Measurements from ENCODE around the gene CCDC106.

The CCDC106 gene

DNA sequence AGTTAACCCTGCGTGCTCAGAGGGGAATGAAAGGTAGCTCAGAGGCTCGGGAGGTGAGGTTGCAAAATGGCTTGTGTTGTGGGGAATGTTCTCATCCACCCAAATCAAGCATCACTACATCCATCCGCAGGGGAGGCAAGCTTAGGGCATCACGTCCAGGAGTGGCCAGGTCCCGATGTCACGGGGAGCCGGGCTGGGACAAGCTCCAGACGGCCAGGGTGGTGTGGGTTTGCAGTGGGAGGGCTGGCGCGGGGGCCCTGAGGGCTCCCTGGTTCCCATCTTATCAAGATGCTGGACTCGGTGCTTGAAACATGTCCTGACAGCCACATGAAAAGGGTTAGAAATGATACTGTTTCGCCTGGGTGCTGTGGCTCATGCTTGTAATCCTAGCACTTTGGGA is 52.8 kb downstream of the CCDC106 start:
- DNase-seq, result no peak

- no peak for DNase-seq
Observed at GRCh38 chr19:55702131-55702627, 54.2 kb downstream of the CCDC106 start.

All from central memory CD4-positive, alpha-beta T cell (primary cell).